Stomach (tissue), 4 donors: Measurements from ENCODE around the gene FANK1.
"Not testable (repeated sequence)": the region's sequence is repeated elsewhere in the genome, so short reads cannot be mapped to it uniquely, and the experiment has no call there.

Experiments used
- POLR2A ChIP-seq, 4 donors: fragments of 450-650 bp; IDR thresholded peaks; one replicate each; pipeline ENCODE4 v1.6.1; 2016; ENCODE audit warnings: antibody characterized with exemption in 4 of 4, control low read depth in 2 of 4, mild to moderate bottlenecking in 1 of 4, moderate library complexity in 1 of 4
- POLR2AphosphoS5 ChIP-seq, 3 donors: sonication (generic); formaldehyde crosslinking; IDR thresholded peaks; one replicate each; pipeline ENCODE4 v1.6.1; 2016; ENCODE audit warnings: antibody characterized with exemption in 3 of 3
- TF ChIP-seq, protein P1 (sequence below), 7 experiments: fragments of 450-650 bp in 4 of 7; fragments of 200-600 bp in 3 of 7; sonication (generic) in 3 of 7; IDR thresholded peaks; one replicate each; pipeline ENCODE4 v1.5.1; 2016 to 2019; ENCODE audit warnings: antibody characterized with exemption in 7 of 7, control low read depth in 2 of 7, mild to moderate bottlenecking in 1 of 7

- TF ChIP-seq, protein P1, sequence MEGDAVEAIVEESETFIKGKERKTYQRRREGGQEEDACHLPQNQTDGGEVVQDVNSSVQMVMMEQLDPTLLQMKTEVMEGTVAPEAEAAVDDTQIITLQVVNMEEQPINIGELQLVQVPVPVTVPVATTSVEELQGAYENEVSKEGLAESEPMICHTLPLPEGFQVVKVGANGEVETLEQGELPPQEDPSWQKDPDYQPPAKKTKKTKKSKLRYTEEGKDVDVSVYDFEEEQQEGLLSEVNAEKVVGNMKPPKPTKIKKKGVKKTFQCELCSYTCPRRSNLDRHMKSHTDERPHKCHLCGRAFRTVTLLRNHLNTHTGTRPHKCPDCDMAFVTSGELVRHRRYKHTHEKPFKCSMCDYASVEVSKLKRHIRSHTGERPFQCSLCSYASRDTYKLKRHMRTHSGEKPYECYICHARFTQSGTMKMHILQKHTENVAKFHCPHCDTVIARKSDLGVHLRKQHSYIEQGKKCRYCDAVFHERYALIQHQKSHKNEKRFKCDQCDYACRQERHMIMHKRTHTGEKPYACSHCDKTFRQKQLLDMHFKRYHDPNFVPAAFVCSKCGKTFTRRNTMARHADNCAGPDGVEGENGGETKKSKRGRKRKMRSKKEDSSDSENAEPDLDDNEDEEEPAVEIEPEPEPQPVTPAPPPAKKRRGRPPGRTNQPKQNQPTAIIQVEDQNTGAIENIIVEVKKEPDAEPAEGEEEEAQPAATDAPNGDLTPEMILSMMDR (IDR thresholded peaks at IDR 0.05), result not testable (repeated sequence)
- TF ChIP-seq POLR2A, POLR2AphosphoS5 (IDR thresholded peaks at IDR 0.05): not testable (repeated sequence)
Observed at GRCh38 chr10:125921643-125922306, 25.4 kb downstream of the FANK1 start.
